Activated naive CD8-positive, alpha-beta T cell (primary cell): Measurements from ENCODE around the gene ACTL7B.

Source experiments
- H3K27ac Mint-ChIP-seq: one replicate; pipeline ENCODE4 v1.8.0; 2021; ENCODE audit warnings: mixed read lengths
- H3K27me3 Mint-ChIP-seq: one replicate; pipeline ENCODE4 v1.8.0; 2021; ENCODE audit warnings: mixed read lengths
- H3K36me3 Mint-ChIP-seq: one replicate; pipeline ENCODE4 v1.8.0; 2021; ENCODE audit warnings: mixed read lengths
- H3K4me1 Mint-ChIP-seq: one replicate; pipeline ENCODE4 v1.8.0; 2021; ENCODE audit warnings: low read depth, mixed read lengths
- H3K4me3 Mint-ChIP-seq: one replicate; pipeline ENCODE4 v1.8.0; 2021; ENCODE audit warnings: mild to moderate bottlenecking, mixed read lengths
- H3K9me3 Mint-ChIP-seq: one replicate; pipeline ENCODE4 v1.8.0; 2021; ENCODE audit warnings: low read depth, mixed read lengths

The ACTL7B gene

DNA sequence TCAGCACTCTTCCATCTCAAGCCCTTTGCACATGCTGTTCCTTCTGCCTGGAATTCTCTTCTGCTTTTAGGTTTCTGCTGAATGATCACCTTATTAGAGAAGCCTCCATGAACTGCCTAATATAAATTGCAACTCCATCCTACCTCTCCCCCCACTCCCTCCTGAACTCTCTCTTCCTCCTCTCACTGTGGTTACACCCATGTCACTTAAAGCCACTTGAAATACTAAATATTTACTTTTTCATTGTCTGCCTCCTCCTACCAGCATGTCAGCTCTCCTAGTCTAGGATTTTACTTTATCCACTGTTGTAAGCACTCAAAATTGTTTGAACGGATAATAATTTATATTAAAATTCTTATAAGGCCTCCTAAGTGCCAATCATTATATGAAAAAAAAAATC, 43.8 kb downstream of the ACTL7B start:
- H3K4me1 Mint-ChIP-seq: peaks cover 1% of the 10 kb centered on the region
- H3K9me3 Mint-ChIP-seq: peaks cover 5% of the 10 kb centered on the region
- H3K27ac Mint-ChIP-seq: no peak overlapping the region
- H3K27me3 Mint-ChIP-seq: peaks cover 24% of the 10 kb centered on the region
- no peaks in the 10 kb centered on the region for H3K36me3 Mint-ChIP-seq
- H3K4me3 Mint-ChIP-seq: no peak overlapping the region

DNA sequence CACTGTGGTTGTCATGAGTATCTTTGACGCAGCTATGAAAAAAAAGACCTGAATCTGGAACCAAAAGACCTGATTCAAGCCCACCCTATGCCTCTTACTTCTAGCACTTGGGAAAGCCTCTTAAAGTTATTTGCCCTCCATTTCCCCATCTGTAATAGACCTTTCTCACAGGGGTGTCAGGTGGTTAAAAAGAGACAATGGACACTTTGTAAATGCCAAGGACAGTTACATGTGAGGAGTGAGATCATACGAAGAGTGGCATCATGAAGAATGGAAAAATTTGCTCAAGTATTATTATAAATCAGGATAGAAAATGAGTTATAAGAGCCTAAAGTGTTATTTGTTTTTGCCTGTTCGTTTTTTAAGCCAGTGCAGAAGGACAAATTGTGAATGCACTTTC, 46.5 kb downstream of the ACTL7B start:
- Mint-ChIP-seq H3K27ac (no peak overlapping the region), H3K36me3 (no peaks in the 10 kb centered on the region), H3K9me3 (peaks cover 5% of the 10 kb centered on the region), H3K4me1 (no peaks in the 10 kb centered on the region), H3K4me3 (no peak overlapping the region), H3K27me3 (peaks cover 18% of the 10 kb centered on the region)
